ENCODE measurements around the gene CAMTA1. TPM values are rescaled to one million over a fixed set of nuclear protein-coding genes. Genes with fewer than 3 reads are reported as not detected.

The CAMTA1 gene
- polyA plus RNA-seq, 1 of the 3 experiments (the other 2 are of a cell fraction), result 63.1 TPM

- CTCF ChIA-PET, result interaction anchor here (0.6 to 3.9 kb wide), 18 partner anchors 9 to 936 kb away, joined by 3 to 33 read pairs (median 6); no protein-coding TSS in a partner anchor
- POLR2A ChIA-PET, result no interaction called here
Measured at GRCh38 chr1:7648761-7649384, 863.6 kb downstream of the CAMTA1 start.

GRCh38 chr1:7650801-7651200, 865.5 kb downstream of the CAMTA1 start:
- Histone ChIP-seq H3K36me3 (replicated peaks in 1 of 2; ENCODE audit: control insufficient read depth in 1 of 2, insufficient read depth in 2 of 2, low read length in 1 of 2) (no peaks in the 10 kb centered on the region), H3K9me3 (no peaks in the 10 kb centered on the region), H3K4me2 (no peak overlapping the region), H3K4me1 (ENCODE audit: control insufficient read depth in 1 of 2, insufficient read depth in 2 of 2, low read depth in 1 of 2, low read length in 1 of 2) (peaks cover 0 to 9% of the 10 kb centered on the region in 2 experiments; a peak in 1 of 4 replicates), H2AFZ (ENCODE audit: low read depth) (no peak overlapping the region), H3F3A (replicated peaks; ENCODE audit: insufficient read depth) (no peaks in the 10 kb centered on the region), H3K27me3 (ENCODE audit: insufficient read depth) (no peaks in the 10 kb centered on the region), H3K27ac (ENCODE audit: low read depth in 2 of 2, low read length in 1 of 2) (no peak overlapping the region), H3K9me2 (no peaks in the 10 kb centered on the region), H3K79me2 (ENCODE audit: insufficient read depth) (no peaks in the 10 kb centered on the region), H3K9ac (no peak overlapping the region), H4K20me1 (ENCODE audit: insufficient read depth) (no peaks in the 10 kb centered on the region), H3K4me3 (ENCODE audit: low read depth in 2 of 2, low read length in 1 of 2) (no peak overlapping the region)
- WGBS (ENCODE audit: low lambda C conversion rate), result 71% methylated on average over 1 of the region's 11 CpGs
- POLR2A ChIA-PET, result no interaction called here
- CTCF ChIA-PET, result interaction anchor here (0.6 to 1.6 kb wide), 5 partner anchors 18 to 882 kb away, joined by 3 to 6 read pairs (median 4); no protein-coding TSS in a partner anchor
- no peak for DNase-seq
- no peak for TF ChIP-seq USF1 (IDR thresholded peaks at IDR 0.05; ENCODE audit: borderline replicate concordance, low read depth)
- no peak for TF ChIP-seq EP300 (IDR thresholded peaks at IDR 0.05; ENCODE audit: borderline replicate concordance in 1 of 2, low read depth in 1 of 2, low read length in 1 of 2)
- TF ChIP-seq YY1 (IDR thresholded peaks at IDR 0.05; ENCODE audit: low read depth), result no peak
- no peak for TF ChIP-seq MXI1 (IDR thresholded peaks at IDR 0.05; ENCODE audit: low read depth, low read length)
- no peak for TF ChIP-seq SMC3 (IDR thresholded peaks at IDR 0.05; ENCODE audit: low read depth, low read length)
- no peak for TF ChIP-seq NFIC (IDR thresholded peaks at IDR 0.05; ENCODE audit: borderline replicate concordance)
- TF ChIP-seq RFX5 (IDR thresholded peaks at IDR 0.05; ENCODE audit: low read length), result no peak
- TF ChIP-seq GABPA (IDR thresholded peaks at IDR 0.05; ENCODE audit: low read depth), result no peak
- TF ChIP-seq JUND (IDR thresholded peaks at IDR 0.05), result no peak
- TF ChIP-seq RAD21 (IDR thresholded peaks at IDR 0.05; ENCODE audit: low read length), result no peak
- TF ChIP-seq RXRA (IDR thresholded peaks at IDR 0.05; ENCODE audit: borderline replicate concordance, low read depth), result no peak
- no peak for TF ChIP-seq IRF3 (IDR thresholded peaks at IDR 0.05; ENCODE audit: low read depth, low read length)
- TF ChIP-seq FOXJ3 (CRISPR knock-in tag; IDR thresholded peaks at IDR 0.05), result no peak
- no peak for TF ChIP-seq FOXM1 (IDR thresholded peaks at IDR 0.05; ENCODE audit: low read depth)

More at GRCh38 chr1:7648761-7649384, 863.6 kb downstream of the CAMTA1 start:
- no peaks in the 10 kb centered on the region for H3K9me3 ChIP-seq
- no peaks in the 10 kb centered on the region for H3K9me2 ChIP-seq
- H3K4me2 ChIP-seq, result no peak overlapping the region
- H3K79me2 ChIP-seq (ENCODE audit: insufficient read depth), result no peaks in the 10 kb centered on the region
- H3K27me3 ChIP-seq (ENCODE audit: insufficient read depth), result no peaks in the 10 kb centered on the region
- H2AFZ ChIP-seq (ENCODE audit: low read depth), result no peak overlapping the region
- TF ChIP-seq EP300 (IDR thresholded peaks at IDR 0.05; ENCODE audit: borderline replicate concordance in 1 of 2, low read depth in 1 of 2, low read length in 1 of 2) (no peak), TCF12 (IDR thresholded peaks at IDR 0.05) (no peak), CTCF (IDR thresholded peaks at IDR 0.05) (no peak), IRF3 (IDR thresholded peaks at IDR 0.05; ENCODE audit: low read depth, low read length) (no peak), POLR2AphosphoS5 (IDR thresholded peaks at IDR 0.05; ENCODE audit: low read depth, low read length) (no peak), JUND (IDR thresholded peaks at IDR 0.05) (no peak), TAF1 (IDR thresholded peaks at IDR 0.05; ENCODE audit: borderline replicate concordance, low read depth, low read length) (no peak), MAX (IDR thresholded peaks at IDR 0.05; ENCODE audit: low read depth) (no peak)
- no peaks in the 10 kb centered on the region for H3K36me3 ChIP-seq (replicated peaks in 1 of 2; ENCODE audit: control insufficient read depth in 1 of 2, insufficient read depth in 2 of 2, low read length in 1 of 2)
- H3K4me1 ChIP-seq (ENCODE audit: control insufficient read depth in 1 of 2, insufficient read depth in 2 of 2, low read depth in 1 of 2, low read length in 1 of 2), result peaks cover 0 to 22% of the 10 kb centered on the region in 2 experiments; a peak in 1 of 4 replicates
- no peak overlapping the region for H3K4me3 ChIP-seq (ENCODE audit: low read depth in 2 of 2, low read length in 1 of 2)
- H3K27ac ChIP-seq (ENCODE audit: low read depth in 2 of 2, low read length in 1 of 2), result no peak overlapping the region
- no peak overlapping the region for H3K9ac ChIP-seq
- no peaks in the 10 kb centered on the region for H3F3A ChIP-seq (replicated peaks; ENCODE audit: insufficient read depth)
- 74% methylated on average over 3 of the region's 14 CpGs for WGBS (ENCODE audit: low lambda C conversion rate)
- no peaks in the 10 kb centered on the region for H4K20me1 ChIP-seq (ENCODE audit: insufficient read depth)
- DNase-seq, result no peak
